ENCODE measurements around the gene MPZL1.

DNA sequence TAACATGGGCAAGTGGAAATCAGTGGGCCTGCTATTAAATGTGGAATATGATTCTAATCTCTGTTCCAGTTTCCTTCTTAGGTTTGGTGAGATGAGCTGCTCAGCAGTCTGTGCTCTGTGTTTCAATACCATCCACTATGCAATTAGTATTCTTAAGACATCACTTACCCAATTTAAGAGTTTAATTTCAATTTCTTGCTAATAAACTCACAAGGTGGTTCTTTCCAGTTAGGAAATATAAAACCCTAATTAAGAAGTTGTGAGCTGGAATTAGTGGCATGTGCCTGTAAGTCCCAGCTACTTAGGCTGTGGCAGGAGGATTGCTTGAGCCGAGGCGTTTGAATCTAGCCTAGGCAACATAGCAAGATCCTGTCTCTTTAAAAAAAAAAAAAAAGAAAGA lies 51.7 kb downstream of the MPZL1 start:
- TF ChIP-seq CTCF (IDR thresholded peaks at IDR 0.05; ENCODE audit: low read depth, low read length, poor library complexity, severe bottlenecking) (no peak), EZH2phosphoT487 (IDR thresholded peaks at IDR 0.05; ENCODE audit: borderline replicate concordance, low read length) (no peak)

All from DOHH2 (cell line).